ENCODE results near the gene KSR1. TPM values are rescaled to one million over a fixed set of nuclear protein-coding genes. Genes with fewer than 3 reads are reported as not detected.

The KSR1 gene
- total RNA-seq, 4 donors from 2014 or later, result 26.0 to 37.5 (median 35.0) TPM

DNA sequence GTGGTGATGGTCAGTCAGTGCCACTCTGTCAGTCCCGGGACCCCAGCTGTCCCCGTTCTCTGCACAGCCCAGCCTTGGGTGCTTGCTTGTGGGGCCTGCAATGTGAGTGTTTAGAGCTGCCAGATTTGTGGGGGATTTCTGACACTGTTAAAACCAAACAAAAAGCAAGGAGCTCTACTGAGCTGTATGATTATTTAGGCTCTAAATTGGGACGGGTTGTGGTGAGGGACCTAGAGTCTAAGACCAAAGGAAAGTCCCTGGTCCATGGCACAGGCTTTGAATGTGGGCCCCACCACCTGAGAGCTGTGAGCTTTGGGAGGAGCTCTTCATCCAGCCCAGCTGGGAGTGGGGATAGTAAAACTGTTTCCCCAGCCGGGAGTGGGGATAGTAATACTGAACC, 63.3 kb downstream of the KSR1 start:
- no peak overlapping the region for H3K4me3 ChIP-seq (ENCODE audit: low read depth, poor library complexity, severe bottlenecking)
- intact Hi-C loops (cut with DNase I; ENCODE audit: low total_unique reads), result no loop called here
- WGBS, 2 donors, result 75 to 76% methylated on average over 4 of the region's 4 CpGs
- no peak for DNase-seq (ENCODE audit: low spot score in 2 of 2)
- TF ChIP-seq, protein P1, sequence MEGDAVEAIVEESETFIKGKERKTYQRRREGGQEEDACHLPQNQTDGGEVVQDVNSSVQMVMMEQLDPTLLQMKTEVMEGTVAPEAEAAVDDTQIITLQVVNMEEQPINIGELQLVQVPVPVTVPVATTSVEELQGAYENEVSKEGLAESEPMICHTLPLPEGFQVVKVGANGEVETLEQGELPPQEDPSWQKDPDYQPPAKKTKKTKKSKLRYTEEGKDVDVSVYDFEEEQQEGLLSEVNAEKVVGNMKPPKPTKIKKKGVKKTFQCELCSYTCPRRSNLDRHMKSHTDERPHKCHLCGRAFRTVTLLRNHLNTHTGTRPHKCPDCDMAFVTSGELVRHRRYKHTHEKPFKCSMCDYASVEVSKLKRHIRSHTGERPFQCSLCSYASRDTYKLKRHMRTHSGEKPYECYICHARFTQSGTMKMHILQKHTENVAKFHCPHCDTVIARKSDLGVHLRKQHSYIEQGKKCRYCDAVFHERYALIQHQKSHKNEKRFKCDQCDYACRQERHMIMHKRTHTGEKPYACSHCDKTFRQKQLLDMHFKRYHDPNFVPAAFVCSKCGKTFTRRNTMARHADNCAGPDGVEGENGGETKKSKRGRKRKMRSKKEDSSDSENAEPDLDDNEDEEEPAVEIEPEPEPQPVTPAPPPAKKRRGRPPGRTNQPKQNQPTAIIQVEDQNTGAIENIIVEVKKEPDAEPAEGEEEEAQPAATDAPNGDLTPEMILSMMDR (IDR thresholded peaks at IDR 0.05), result no peak
- TF ChIP-seq POLR2A (IDR thresholded peaks at IDR 0.05), result no peak

DNA sequence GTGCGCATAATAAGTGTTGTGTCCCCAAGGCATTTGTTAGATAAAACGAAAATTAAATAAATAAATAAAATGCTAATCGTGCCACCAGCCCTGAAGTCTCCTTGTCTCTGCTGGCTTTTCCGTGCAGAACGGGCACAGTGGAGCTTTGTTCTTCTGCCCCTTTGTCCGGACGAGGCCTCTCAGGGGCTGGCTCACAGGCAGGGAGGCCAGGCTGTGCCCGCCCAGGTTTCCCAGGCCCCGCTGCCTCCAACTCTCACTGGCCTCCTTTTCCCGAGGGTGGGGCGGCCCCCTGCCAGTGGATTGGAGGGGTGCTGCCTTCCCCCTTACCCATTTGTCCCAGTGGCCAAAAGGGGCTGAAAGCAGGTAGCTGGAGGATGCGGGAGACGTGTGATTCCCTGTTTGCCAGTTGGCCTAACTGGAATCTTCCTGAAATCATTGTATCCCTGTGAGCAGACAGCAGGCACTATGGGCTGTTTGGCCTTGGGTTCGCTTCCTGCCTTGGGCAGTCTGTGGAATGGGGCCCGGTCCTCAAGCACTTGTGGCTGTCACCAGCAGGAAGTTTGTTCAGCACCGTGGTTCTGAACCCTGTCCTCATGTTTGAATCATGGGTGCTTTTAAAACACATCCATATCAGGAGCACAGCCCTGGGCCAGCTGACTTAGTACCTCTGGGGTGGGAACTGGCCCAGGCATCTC, 64.4 kb downstream of the KSR1 start:
- no peak overlapping the region for H3K4me3 ChIP-seq (ENCODE audit: low read depth, poor library complexity, severe bottlenecking)
- intact Hi-C loops (cut with DNase I; ENCODE audit: low total_unique reads), result no loop called here
- TF ChIP-seq, protein P1 (IDR thresholded peaks at IDR 0.05), result no peak
- TF ChIP-seq POLR2A (IDR thresholded peaks at IDR 0.05), result no peak
- WGBS, 2 donors, result 77 to 82% methylated on average over 16 of the region's 16 CpGs
- DNase-seq (ENCODE audit: low spot score in 2 of 2), result no peak

DNA sequence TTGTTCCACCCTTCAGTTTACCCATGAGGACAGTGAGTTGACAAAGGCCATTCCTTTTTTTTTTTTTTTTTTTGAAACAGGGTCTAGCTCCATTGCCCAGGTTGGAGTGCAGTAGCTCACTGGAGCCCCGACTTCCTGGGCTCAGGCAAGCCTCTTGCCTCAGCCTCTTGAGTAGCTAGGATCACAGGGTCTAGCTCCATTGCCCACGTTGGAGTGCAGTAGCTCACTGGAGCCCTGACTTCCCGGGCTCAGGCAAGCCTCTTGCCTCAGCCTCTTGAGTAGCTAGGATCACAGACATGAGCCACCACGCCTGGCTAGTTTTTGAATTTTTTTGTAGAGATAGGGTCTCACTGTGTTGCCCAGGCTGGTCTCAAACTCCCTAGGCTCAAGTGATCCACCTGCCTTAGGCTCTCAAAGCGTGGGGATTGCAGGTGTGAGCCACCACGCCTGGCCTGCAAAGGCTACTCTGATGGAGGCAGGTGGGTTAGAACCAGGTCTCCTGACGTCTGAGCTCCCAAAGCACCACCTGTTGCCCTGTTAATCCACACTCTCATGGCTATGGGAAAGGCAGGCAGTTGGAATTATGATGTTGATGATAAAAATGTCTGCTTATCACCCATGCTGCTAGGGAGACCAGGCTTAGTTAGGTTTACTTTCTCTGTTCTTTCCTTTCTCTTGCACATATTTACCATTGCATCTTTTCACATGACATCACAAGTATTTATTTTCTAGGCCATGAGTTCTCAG, 65.2 kb downstream of the KSR1 start:
- 94 to 98% methylated on average over 7 of the region's 7 CpGs for WGBS, 2 donors
- no peak for DNase-seq (ENCODE audit: low spot score in 2 of 2)
- H3K4me3 ChIP-seq (ENCODE audit: low read depth, poor library complexity, severe bottlenecking), result no peak overlapping the region
- TF ChIP-seq, protein P1 (IDR thresholded peaks at IDR 0.05), result no peak
- no peak for TF ChIP-seq POLR2A (IDR thresholded peaks at IDR 0.05)
- intact Hi-C loops (cut with DNase I; ENCODE audit: low total_unique reads), result no loop called here

DNA sequence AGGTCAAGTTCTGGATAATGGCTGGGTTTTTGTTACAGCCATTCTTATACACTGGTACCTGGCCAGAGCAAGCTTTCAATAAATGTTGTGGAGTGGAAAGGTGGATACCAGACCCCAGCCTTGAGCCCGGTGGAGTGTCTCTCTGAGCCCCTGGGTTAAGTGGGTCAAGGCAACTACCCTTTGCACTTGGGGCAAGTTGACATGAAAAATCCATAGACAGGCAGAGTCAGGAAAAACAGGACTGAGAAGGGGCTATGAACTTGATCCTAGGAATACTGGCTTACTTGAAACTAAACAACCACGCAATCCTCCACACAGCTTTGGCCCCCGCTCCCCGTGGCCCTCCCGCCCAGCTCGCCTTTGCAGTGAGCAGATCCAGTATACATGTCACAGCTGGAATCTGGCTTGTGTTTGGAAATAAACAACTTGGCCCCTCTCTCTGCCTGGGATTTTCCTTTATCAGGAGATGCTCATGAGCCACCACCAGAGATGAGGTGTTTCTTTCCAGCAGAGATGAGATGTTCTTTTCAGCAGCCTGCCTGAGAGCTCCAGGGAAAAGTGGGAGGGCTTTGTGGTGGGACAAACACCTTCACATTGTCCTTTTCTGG, 65.9 kb downstream of the KSR1 start:
- no peak for DNase-seq (ENCODE audit: low spot score in 2 of 2)
- H3K4me3 ChIP-seq (ENCODE audit: low read depth, poor library complexity, severe bottlenecking), result no peak overlapping the region
- TF ChIP-seq, protein P1 (IDR thresholded peaks at IDR 0.05), result no peak
- TF ChIP-seq POLR2A (IDR thresholded peaks at IDR 0.05), result no peak
- intact Hi-C loops (cut with DNase I; ENCODE audit: low total_unique reads), result no loop called here
- WGBS, 2 donors, result 65 to 89% methylated on average over 6 of the region's 6 CpGs

DNA sequence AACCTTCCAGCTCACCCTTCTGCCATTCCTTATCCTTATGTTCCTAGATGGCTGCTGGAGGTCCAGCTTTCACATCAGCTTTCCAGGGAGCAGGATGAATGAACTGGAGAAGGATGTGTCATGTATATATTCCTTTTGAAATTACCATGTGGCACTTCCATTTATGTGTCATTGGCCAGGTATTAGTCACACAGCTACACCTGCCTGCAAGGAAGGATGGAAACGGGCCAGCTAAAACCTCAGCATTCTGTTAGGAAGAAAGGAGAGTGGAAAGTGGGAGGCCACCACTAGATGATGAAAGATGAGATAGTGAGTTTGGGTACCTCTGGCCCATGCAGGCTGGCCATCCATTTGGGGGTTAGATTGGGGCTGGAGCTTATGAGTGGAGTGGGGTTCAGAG, 67.5 kb downstream of the KSR1 start:
- WGBS, 2 donors, result 79 to 81% methylated on average over 1 of the region's 1 CpG
- intact Hi-C loops (cut with DNase I; ENCODE audit: low total_unique reads), result no loop called here
- no peak overlapping the region for H3K4me3 ChIP-seq (ENCODE audit: low read depth, poor library complexity, severe bottlenecking)
- TF ChIP-seq, protein P1 (IDR thresholded peaks at IDR 0.05), result no peak
- TF ChIP-seq POLR2A (IDR thresholded peaks at IDR 0.05), result no peak
- DNase-seq (ENCODE audit: low spot score in 2 of 2), result no peak
